HAP-1 (cell line): ENCODE measurements around the gene IQCF6.

Experiments used
- DNase-seq, 2 experiments: peaks; one replicate each; pipeline ENCODE4 v3.0.0-alpha.2; 2016 to 2020; ENCODE audit warnings: low spot score in 2 of 2
- H3K27me3 ChIP-seq: fragments of 250-450 bp; sonication (Bioruptor Pico); 2 replicates; pipeline ENCODE4 v1.5.1; 2020; ENCODE audit warnings: low read depth, mild to moderate bottlenecking, moderate library complexity
- H3K36me3 ChIP-seq: fragments of 250-450 bp; sonication (Bioruptor Pico); replicated peaks from 2 replicates; pipeline ENCODE4 v1.5.1; 2020; ENCODE audit warnings: mild to moderate bottlenecking
- H3K4me1 ChIP-seq: fragments of 250-450 bp; sonication (Bioruptor Pico); 2 replicates; pipeline ENCODE4 v1.5.1; 2020; ENCODE audit warnings: mild to moderate bottlenecking
- H3K4me3 ChIP-seq: fragments of 250-450 bp; sonication (Bioruptor Pico); 2 replicates; pipeline ENCODE4 v1.5.1; 2020; ENCODE audit warnings: mild to moderate bottlenecking, moderate library complexity
- H3K9me3 ChIP-seq: fragments of 250-450 bp; sonication (Bioruptor Pico); 2 replicates; pipeline ENCODE4 v1.5.1; 2020; ENCODE audit warnings: mild to moderate bottlenecking, moderate library complexity
- in situ Hi-C: fragments of 300-500 bp; cut with MboI; formaldehyde crosslinking; loops from 3 replicates; pipeline ENCODE4 v1.14.3; 2020; ENCODE audit warnings: low sequenced_read_pairs, inconsistent platforms, mixed read lengths

Gene IQCF6

DNA sequence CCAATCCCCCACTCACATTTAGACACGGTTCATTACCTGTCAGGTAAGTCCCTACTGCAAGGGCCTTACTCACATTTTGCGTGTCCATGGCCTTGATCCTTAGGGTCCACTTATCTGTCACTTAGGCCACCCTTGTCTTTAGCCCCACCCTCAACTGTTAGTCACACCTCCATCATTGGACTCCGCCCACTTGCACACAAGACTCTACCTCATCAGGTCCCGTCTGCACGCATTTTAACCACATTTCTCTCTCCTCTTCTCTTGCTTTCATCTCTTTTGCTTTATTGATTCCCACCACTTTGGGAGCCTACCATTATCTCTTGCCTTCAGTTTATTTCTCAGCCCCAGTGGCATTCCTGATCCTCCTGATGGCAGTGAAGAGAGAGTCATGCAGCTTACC, at the start of gene IQCF6:
Gene IQCF6 (minus strand): TSS at position 101 of the 400 bp plus-strand sequence. CDS start 13 bp downstream, at position 88.
- Histone ChIP-seq H3K9me3 (no peaks in the 10 kb centered on the region), H3K4me1 (no peaks in the 10 kb centered on the region), H3K4me3 (no peak within 1 kb of the TSS), H3K36me3 (no peaks in the 10 kb centered on the region), H3K27me3 (peaks cover 11% of the 10 kb centered on the region)
- in situ Hi-C loops = no loop called here
- DNase-seq = no peak

DNA sequence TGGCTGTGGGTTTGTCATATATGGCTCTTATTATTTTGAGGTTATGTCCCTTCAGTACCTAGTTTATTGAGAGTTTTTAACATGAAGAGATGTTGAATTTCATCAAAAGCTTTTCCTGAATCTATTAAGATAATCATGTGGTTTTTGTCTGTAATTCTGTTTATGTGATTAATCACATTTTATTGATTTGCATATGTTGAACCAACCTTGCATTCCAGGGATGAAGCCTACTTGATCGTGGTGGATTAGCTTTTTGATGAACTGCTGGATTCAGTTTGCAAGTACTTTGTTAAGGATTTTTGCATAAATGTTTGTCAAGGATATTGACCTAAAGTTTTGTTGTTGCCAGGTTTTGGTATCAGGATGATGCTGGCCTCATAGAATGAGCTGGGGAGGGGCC, 49.3 kb upstream of the IQCF6 start:
- in situ Hi-C loops = no loop called here
- peaks cover 9% of the 10 kb centered on the region; the same call in 1 of the 2 replicates for H3K9me3 ChIP-seq
- peaks cover 3% of the 10 kb centered on the region for H3K27me3 ChIP-seq
- no peak for DNase-seq
- no peak overlapping the region for H3K4me3 ChIP-seq
- no peaks in the 10 kb centered on the region for H3K36me3 ChIP-seq
- no peaks in the 10 kb centered on the region for H3K4me1 ChIP-seq

- DNase-seq = peak in 1 of 2 experiments; percentile 59
- H3K36me3 ChIP-seq = no peaks in the 10 kb centered on the region
- H3K27me3 ChIP-seq = peaks cover 12% of the 10 kb centered on the region
- in situ Hi-C loops = no loop called here
- H3K4me1 ChIP-seq = no peaks in the 10 kb centered on the region
- H3K9me3 ChIP-seq = no peaks in the 10 kb centered on the region
- H3K4me3 ChIP-seq = no peak overlapping the region
These were observed 40.8 kb upstream of the IQCF6 start for GRCh38 chr3:51819709-51820406.

DNA sequence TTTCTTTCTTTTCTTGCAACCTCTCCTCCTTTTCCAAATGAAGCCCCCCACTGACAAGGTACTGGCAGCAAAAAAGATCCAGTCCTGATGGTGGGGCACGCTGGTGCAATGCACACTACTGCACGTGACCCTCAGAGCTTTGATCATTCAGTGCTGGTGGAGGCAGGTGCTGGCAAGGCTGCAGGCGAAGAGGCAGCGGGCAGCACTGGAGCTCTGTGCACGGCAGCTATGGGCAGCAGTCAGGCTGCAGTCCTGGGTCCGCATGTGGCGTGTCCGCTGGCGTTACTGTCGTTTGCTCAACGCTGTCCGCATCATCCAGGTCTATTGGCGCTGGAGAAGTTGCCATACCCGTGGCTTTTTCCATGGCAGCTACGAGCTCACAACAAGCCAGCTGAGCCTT, 40.1 kb upstream of the IQCF6 start:
- DNase-seq = no peak
- H3K36me3 ChIP-seq = no peaks in the 10 kb centered on the region
- no peaks in the 10 kb centered on the region for H3K9me3 ChIP-seq
- no peaks in the 10 kb centered on the region for H3K4me1 ChIP-seq
- peaks cover 12% of the 10 kb centered on the region for H3K27me3 ChIP-seq
- no peak overlapping the region for H3K4me3 ChIP-seq
- in situ Hi-C loops = no loop called here

DNA sequence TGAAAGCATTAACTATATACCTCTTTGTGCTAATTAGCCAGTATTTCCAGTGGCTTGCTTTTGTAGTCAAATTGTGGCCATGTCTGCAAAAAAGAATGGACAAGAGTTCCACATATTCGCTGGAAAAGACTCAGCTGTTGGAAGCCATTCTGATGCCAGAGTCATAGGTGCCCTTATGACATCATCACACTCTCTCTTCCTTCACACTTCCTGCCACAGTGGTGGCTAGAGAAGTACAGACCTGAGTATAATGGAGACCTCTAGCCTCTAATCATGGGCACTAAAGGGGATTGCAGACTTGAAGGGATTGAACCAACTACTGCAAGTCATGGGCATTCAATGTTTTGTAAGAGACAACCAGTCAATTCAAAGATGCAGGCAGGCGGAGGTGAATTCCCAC, 38.3 kb upstream of the IQCF6 start:
- in situ Hi-C loops = no loop called here
- Histone ChIP-seq H3K9me3 (no peaks in the 10 kb centered on the region), H3K4me1 (no peaks in the 10 kb centered on the region), H3K27me3 (peaks cover 11% of the 10 kb centered on the region), H3K36me3 (no peaks in the 10 kb centered on the region), H3K4me3 (no peak overlapping the region)
- DNase-seq = no peak

DNA sequence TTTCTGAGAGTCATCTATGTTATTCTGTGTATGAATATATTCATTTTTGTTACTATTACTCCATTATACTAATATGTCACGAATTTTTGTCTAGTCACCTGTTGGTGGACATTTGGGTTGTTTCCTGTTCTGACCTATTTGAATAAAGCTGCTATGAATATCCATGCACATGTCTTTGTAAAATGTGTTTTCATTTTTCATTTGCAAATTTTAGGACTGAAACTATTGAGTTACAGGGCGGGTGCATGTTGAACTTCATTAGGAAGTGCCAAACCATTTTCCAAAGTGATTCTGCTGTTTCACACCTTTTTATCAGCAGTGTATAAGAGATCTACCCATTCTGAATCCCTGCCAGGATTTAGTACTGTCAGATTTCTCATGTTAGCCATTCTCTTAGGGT, 37.7 kb upstream of the IQCF6 start:
- in situ Hi-C loops = no loop called here
- no peaks in the 10 kb centered on the region for H3K4me1 ChIP-seq
- no peak overlapping the region for H3K4me3 ChIP-seq
- peaks cover 9% of the 10 kb centered on the region for H3K27me3 ChIP-seq
- H3K9me3 ChIP-seq = no peaks in the 10 kb centered on the region
- H3K36me3 ChIP-seq = no peaks in the 10 kb centered on the region
- no peak for DNase-seq

DNA sequence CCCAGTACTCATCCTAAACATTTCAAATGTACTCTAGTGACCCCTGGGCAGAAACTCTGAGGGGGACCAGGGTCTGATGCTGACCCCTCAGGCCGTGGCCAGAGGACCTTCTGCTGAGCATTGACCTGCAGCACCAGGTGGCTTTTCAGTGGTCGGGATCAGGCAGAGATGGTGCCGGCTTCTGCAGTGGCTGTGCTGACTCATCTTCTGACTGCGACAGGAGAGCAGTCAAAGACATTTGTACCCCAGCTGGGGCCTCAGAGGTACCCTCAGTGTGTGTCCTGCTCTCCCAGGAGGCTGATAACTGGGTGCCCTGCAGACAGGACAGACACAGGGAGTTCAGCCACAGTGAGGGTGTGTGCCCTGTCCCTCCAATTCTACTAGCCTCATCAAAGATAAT, 36.6 kb upstream of the IQCF6 start:
- H3K27me3 ChIP-seq = peaks cover 9% of the 10 kb centered on the region
- H3K9me3 ChIP-seq = no peaks in the 10 kb centered on the region
- no peak for DNase-seq
- H3K4me3 ChIP-seq = no peak overlapping the region
- H3K36me3 ChIP-seq = no peaks in the 10 kb centered on the region
- H3K4me1 ChIP-seq = no peaks in the 10 kb centered on the region
- in situ Hi-C loops = no loop called here

GRCh38 chr3:51814034-51814433, 35.0 kb upstream of the IQCF6 start:
- no peak for DNase-seq
- in situ Hi-C loops = no loop called here
- Histone ChIP-seq H3K36me3 (no peaks in the 10 kb centered on the region), H3K27me3 (peaks cover 9% of the 10 kb centered on the region), H3K4me3 (no peak overlapping the region), H3K4me1 (no peaks in the 10 kb centered on the region), H3K9me3 (no peaks in the 10 kb centered on the region)

GRCh38 chr3:51813539-51813938, 34.5 kb upstream of the IQCF6 start:
- peaks cover 9% of the 10 kb centered on the region for H3K27me3 ChIP-seq
- no peaks in the 10 kb centered on the region for H3K9me3 ChIP-seq
- no peaks in the 10 kb centered on the region for H3K4me1 ChIP-seq
- no peak for DNase-seq
- in situ Hi-C loops = no loop called here
- no peak overlapping the region for H3K4me3 ChIP-seq
- H3K36me3 ChIP-seq = no peaks in the 10 kb centered on the region

DNA sequence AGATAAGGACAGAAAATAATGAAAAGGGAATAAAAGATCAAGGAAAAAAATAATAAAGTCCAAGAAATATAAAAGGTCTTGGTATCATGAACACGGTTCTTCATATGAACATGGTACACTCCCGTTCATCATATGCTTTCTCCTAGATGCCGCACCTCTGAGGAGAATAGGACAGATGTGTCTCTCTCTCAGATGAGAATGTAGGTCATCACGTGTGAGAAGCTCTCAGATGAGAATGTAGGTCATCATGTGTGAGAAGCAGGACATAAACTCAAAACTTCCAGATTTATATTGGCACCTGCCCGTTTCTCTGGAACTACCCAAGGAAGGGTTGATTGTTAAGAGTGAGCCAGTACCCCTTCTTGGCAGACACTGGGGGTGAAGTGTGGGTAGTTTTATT, 29.9 kb upstream of the IQCF6 start:
- Histone ChIP-seq H3K4me3 (no peak overlapping the region), H3K36me3 (no peaks in the 10 kb centered on the region), H3K9me3 (no peaks in the 10 kb centered on the region), H3K4me1 (no peaks in the 10 kb centered on the region), H3K27me3 (no peaks in the 10 kb centered on the region)
- no peak for DNase-seq
- in situ Hi-C loops = no loop called here

GRCh38 chr3:51802106-51802703, 23.2 kb upstream of the IQCF6 start:
- Histone ChIP-seq H3K4me1 (peaks cover 4% of the 10 kb centered on the region), H3K4me3 (no peak overlapping the region), H3K27me3 (peaks cover 4% of the 10 kb centered on the region; the same call in 1 of the 2 replicates), H3K36me3 (no peaks in the 10 kb centered on the region), H3K9me3 (no peaks in the 10 kb centered on the region)
- in situ Hi-C loops = no loop called here
- DNase-seq = no peak

GRCh38 chr3:51800750-51801125, 21.7 kb upstream of the IQCF6 start:
- Histone ChIP-seq H3K36me3 (no peaks in the 10 kb centered on the region), H3K9me3 (no peaks in the 10 kb centered on the region), H3K4me1 (peaks cover 4% of the 10 kb centered on the region), H3K27me3 (peaks cover 10% of the 10 kb centered on the region), H3K4me3 (no peak overlapping the region)
- DNase-seq = no peak
- in situ Hi-C loops = no loop called here

GRCh38 chr3:51799879-51800749, 21.1 kb upstream of the IQCF6 start:
- Histone ChIP-seq H3K27me3 (peaks cover 15% of the 10 kb centered on the region), H3K4me3 (no peak overlapping the region), H3K36me3 (no peaks in the 10 kb centered on the region), H3K4me1 (peaks cover 4% of the 10 kb centered on the region), H3K9me3 (no peaks in the 10 kb centered on the region)
- peak; percentile 79 to 96 for DNase-seq
- in situ Hi-C loops = no loop called here

DNA sequence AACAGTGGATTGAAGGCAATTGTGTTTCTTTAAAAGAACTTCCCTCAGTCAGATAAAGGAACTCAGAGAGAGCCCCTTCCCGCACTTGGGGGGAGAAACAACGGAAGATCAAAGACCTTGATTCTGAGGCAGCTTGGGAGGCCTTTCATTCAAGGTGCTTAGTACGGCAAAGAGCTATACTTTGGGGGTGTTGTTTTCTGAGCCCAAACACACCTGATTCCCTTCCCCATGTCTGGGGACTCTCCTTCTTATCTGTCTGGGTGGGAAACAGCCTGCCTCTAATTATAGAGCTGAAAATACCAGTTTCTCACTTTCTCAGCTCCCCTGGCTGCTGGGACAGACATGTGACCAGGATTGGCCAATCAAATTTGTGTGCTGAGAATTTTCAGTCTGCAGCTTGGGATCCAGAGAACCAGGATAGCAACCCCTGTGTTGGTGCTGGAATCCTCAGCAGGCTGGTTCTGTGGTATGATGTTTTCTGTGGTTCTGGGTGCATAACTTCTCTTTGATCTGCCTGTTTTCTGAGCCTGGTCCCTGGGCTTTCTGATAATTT, 19.4 kb upstream of the IQCF6 start:
- H3K27me3 ChIP-seq = peaks cover 15% of the 10 kb centered on the region
- no peak overlapping the region for H3K4me3 ChIP-seq
- in situ Hi-C loops = no loop called here
- no peak for DNase-seq
- peaks cover 4% of the 10 kb centered on the region for H3K4me1 ChIP-seq
- no peaks in the 10 kb centered on the region for H3K9me3 ChIP-seq
- H3K36me3 ChIP-seq = no peaks in the 10 kb centered on the region
